ENCODE data around the gene EHMT1. TPM values are rescaled to one million over a fixed set of nuclear protein-coding genes. Genes with fewer than 3 reads are reported as not detected.

Gene EHMT1
- total and polyA plus RNA-seq, 9 of the 15 experiments (the other 6 are each of a cell fraction or from before 2014, with no cell fraction given), result 2.2 to 76.0 (median 36.4) TPM

DNA sequence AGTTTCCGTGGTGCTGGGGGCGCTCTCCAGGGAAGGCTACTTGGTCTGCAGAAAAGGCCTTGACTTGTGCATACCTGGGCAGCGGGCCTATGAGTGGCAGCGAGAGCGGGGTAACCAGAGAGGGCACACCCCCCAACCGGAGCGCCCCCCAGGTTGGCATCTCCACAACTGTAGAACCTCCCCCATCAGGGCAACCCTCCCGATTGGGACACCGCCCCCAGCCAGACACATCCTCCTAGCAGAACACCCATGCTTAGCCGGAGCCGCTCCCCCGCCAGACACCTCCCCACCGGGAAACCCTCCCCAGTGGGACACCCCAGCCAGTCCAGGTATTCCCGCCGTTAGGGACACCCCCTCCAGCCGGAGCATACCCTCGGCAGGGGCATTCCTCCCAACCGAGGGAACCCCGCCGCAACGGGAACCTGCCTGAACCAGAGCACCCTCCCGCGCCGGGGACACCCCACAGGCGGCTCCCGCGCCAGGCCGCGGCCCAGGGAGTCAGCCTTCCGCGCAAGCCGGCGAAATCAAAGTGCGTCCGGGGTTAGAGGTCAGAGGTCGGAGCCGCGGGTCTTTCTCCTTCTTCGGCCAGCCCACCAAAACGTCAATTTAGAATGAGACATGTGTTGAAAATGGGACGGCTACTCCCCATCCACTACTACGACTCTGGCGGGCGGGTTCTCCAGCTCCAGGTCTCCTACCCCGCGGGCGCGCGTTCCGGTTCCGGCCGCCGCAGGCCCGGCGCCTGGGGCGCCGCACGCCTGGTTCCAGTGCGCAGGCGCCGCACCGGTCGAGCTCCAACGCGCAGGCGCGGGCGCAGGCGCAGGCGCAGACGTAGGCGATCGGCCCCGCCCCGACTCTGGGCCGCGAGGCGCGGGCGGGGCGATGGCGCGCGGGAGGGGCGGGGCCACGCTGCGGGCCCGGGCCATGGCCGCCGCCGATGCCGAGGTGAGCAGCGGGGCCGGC is at the start of gene EHMT1 (continued):
- peak in 1 of 2 experiments; percentile 54 for TF ChIP-seq E2F6 (IDR thresholded peaks at IDR 0.05; ENCODE audit: borderline replicate concordance in 1 of 2, extremely low read depth in 1 of 2, insufficient read depth in 1 of 2, insufficient read length in 1 of 2, low read depth in 1 of 2, low read length in 1 of 2, poor library complexity in 1 of 2, severe bottlenecking in 1 of 2)
- TF ChIP-seq, protein P1, sequence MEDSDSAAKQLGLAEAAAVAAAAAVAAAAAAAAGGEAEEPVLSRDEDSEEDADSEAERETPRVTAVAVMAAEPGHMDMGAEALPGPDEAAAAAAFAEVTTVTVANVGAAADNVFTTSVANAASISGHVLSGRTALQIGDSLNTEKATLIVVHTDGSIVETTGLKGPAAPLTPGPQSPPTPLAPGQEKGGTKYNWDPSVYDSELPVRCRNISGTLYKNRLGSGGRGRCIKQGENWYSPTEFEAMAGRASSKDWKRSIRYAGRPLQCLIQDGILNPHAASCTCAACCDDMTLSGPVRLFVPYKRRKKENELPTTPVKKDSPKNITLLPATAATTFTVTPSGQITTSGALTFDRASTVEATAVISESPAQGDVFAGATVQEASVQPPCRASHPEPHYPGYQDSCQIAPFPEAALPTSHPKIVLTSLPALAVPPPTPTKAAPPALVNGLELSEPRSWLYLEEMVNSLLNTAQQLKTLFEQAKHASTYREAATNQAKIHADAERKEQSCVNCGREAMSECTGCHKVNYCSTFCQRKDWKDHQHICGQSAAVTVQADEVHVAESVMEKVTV (CRISPR knock-in tag; IDR thresholded peaks at IDR 0.05), result no peak
- no peak for TF ChIP-seq ZNF165 (CRISPR knock-in tag; IDR thresholded peaks at IDR 0.05; ENCODE audit: borderline replicate concordance)
- no peak for TF ChIP-seq SMARCC2 (IDR thresholded peaks at IDR 0.05; ENCODE audit: low read depth)
- TF ChIP-seq RBFOX2 (IDR thresholded peaks at IDR 0.05; ENCODE audit: low read depth, low read length), result peak; percentile 91
- TF ChIP-seq CBX2 (IDR thresholded peaks at IDR 0.05; ENCODE audit: insufficient read depth, low read length, poor library complexity, severe bottlenecking), result no peak
- TF ChIP-seq TBL1XR1 (IDR thresholded peaks at IDR 0.05; ENCODE audit: low read length in 2 of 2), result no peak
- peak; percentile 54; the same call in 1 of the 2 replicates for TF ChIP-seq ZNF583 (CRISPR knock-in tag; IDR thresholded peaks at IDR 0.05)
- TF ChIP-seq SIN3B (IDR thresholded peaks at IDR 0.05; ENCODE audit: low read depth), result peak; percentile 81
- peak; percentile 98 for TF ChIP-seq MEIS2 (IDR thresholded peaks at IDR 0.05; ENCODE audit: partially characterized antibody)
- TF ChIP-seq MTA1 (IDR thresholded peaks at IDR 0.05; ENCODE audit: borderline replicate concordance), result peak; percentile 95
- no peak for TF ChIP-seq DDX20 (tag; IDR thresholded peaks at IDR 0.05; ENCODE audit: low read depth)
- TF ChIP-seq, protein P2, sequence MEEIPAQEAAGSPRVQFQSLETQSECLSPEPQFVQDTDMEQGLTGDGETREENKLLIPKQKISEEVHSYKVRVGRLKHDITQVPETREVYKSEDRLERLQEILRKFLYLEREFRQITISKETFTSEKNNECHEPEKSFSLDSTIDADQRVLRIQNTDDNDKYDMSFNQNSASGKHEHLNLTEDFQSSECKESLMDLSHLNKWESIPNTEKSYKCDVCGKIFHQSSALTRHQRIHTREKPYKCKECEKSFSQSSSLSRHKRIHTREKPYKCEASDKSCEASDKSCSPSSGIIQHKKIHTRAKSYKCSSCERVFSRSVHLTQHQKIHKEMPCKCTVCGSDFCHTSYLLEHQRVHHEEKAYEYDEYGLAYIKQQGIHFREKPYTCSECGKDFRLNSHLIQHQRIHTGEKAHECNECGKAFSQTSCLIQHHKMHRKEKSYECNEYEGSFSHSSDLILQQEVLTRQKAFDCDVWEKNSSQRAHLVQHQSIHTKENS (CRISPR knock-in tag; IDR thresholded peaks at IDR 0.05), result no peak
- no peak for TF ChIP-seq SMC3 (conservative IDR thresholded peaks at IDR 0.05; ENCODE audit: insufficient read depth, low read depth, low read length)
- TF ChIP-seq JUND (IDR thresholded peaks at IDR 0.05; ENCODE audit: borderline replicate concordance, low read depth, low read length), result peak; percentile 40; the same call in 1 of the 2 replicates
- TF ChIP-seq JUND (tag; IDR thresholded peaks at IDR 0.05; ENCODE audit: borderline replicate concordance, low read depth, low read length), result no peak
- no peak for TF ChIP-seq STAT5A (IDR thresholded peaks at IDR 0.05; ENCODE audit: borderline replicate concordance, low read length)
- TF ChIP-seq SRSF3 (IDR thresholded peaks at IDR 0.05; ENCODE audit: insufficient read depth, low read length), result no peak
- TF ChIP-seq PTBP1 (IDR thresholded peaks at IDR 0.05; ENCODE audit: low read depth, low read length), result 0 out of 2 replicates have a peak, but pooled peaks have one; percentile 24
- peak; percentile 52 for TF ChIP-seq ATF1 (CRISPR knock-in tag; IDR thresholded peaks at IDR 0.05)
- peak; percentile 91 for TF ChIP-seq ATF1 (tag; IDR thresholded peaks at IDR 0.05)
- no peak for TF ChIP-seq U2AF2 (optimal IDR thresholded peaks at IDR 0.05; ENCODE audit: low read depth, low read length)
- TF ChIP-seq ZBTB7A (IDR thresholded peaks at IDR 0.05; ENCODE audit: borderline replicate concordance, control insufficient read depth, low read depth, low read length), result peak; percentile 48; the same call in 1 of the 2 replicates
